DOHH2 (cell line): ENCODE measurements around the gene ATR.

Experiments
- H3F3A ChIP-seq: fragments of 200-600 bp; sonication (generic), shearing (Covaris generic); 2 replicates; pipeline ENCODE4 v1.6.0; 2016; ENCODE audit warnings: antibody characterized with exemption, mild to moderate bottlenecking; ENCODE audit not compliant: control insufficient read depth, insufficient read depth
- H3K27ac ChIP-seq: fragments of 200-600 bp; sonication (generic); 2 replicates; pipeline ENCODE4 v1.5.1; 2014; ENCODE audit warnings: low read depth, mild to moderate bottlenecking, low read length, moderate library complexity
- H3K27me3 ChIP-seq: fragments of 200-600 bp; sonication (generic); 2 replicates; pipeline ENCODE4 v1.6.1; 2014; ENCODE audit warnings: mild to moderate bottlenecking, low read length, mixed read lengths; ENCODE audit not compliant: control insufficient read depth
- H3K36me3 ChIP-seq: fragments of 200-600 bp; sonication (generic); 2 replicates; pipeline ENCODE4 v1.6.1; 2014; ENCODE audit warnings: mild to moderate bottlenecking, low read length, moderate library complexity, mixed read lengths; ENCODE audit not compliant: control insufficient read depth
- H3K4me1 ChIP-seq: fragments of 200-600 bp; sonication (generic); 2 replicates; pipeline ENCODE4 v1.6.1; 2014; ENCODE audit warnings: mild to moderate bottlenecking, low read length, mixed read lengths; ENCODE audit not compliant: control insufficient read depth
- H3K4me2 ChIP-seq: fragments of 200-600 bp; sonication (generic); 2 replicates; pipeline ENCODE4 v1.6.0; 2014; ENCODE audit warnings: mild to moderate bottlenecking, low read length, moderate library complexity
- H3K4me3 ChIP-seq: fragments of 200-600 bp; sonication (generic); 2 replicates; pipeline ENCODE4 v1.5.1; 2014; ENCODE audit warnings: mild to moderate bottlenecking, low read length, mixed read lengths
- H3K79me2 ChIP-seq: fragments of 200-600 bp; sonication (generic); 2 replicates; pipeline ENCODE4 v1.6.1; 2014; ENCODE audit warnings: mild to moderate bottlenecking, low read length, mixed read lengths; ENCODE audit not compliant: control insufficient read depth
- H3K9me2 ChIP-seq: fragments of 200-600 bp; sonication (generic); replicated peaks from 2 replicates; pipeline ENCODE4 v1.6.1; 2014; ENCODE audit warnings: mild to moderate bottlenecking, low read length, mixed read lengths; ENCODE audit not compliant: control insufficient read depth
- H3K9me3 ChIP-seq: fragments of 200-600 bp; sonication (generic); 2 replicates; pipeline ENCODE4 v1.6.1; 2014; ENCODE audit warnings: antibody characterized with exemption, low read length, mixed read lengths; ENCODE audit not compliant: control insufficient read depth, insufficient read depth
- H4K20me1 ChIP-seq: fragments of 200-600 bp; sonication (generic); 2 replicates; pipeline ENCODE4 v1.6.0; 2014; ENCODE audit warnings: low read depth, mild to moderate bottlenecking, antibody characterized with exemption, low read length, moderate library complexity; ENCODE audit not compliant: control insufficient read depth, insufficient read depth
- EZH2phosphoT487 ChIP-seq: fragments of 200-600 bp; sonication (generic); IDR thresholded peaks from 2 replicates; pipeline ENCODE4 v1.6.1; 2017; ENCODE audit warnings: borderline replicate concordance, mild to moderate bottlenecking, antibody characterized with exemption, low read length, moderate library complexity, mixed read lengths
- TF ChIP-seq, protein P1 (sequence below): fragments of 200-600 bp; sonication (generic); IDR thresholded peaks from one replicate; pipeline ENCODE4 v1.5.1; 2014; ENCODE audit warnings: antibody characterized with exemption, mild to moderate bottlenecking, low read depth, low read length; ENCODE audit not compliant: poor library complexity, severe bottlenecking

ATR gene

DNA sequence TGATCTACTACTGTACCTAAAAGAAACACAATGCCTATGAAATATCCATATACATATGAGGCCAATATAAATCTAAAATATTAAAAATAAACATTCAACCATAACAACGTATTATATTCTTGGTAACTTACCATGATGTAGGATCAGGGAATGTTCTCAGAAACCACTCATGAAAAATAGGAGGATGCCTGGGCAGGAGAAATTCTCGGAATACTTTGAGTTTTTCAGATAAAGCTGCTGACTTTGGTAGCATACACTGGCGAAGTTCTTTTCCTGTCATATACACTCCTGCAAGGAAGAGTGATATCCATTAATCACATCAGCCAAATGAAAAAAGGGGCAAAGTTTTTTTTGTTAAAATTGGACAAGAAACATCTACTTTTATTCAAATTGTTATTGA, 119.4 kb downstream of the ATR start:
- peaks cover 40% of the 10 kb centered on the region for H3K36me3 ChIP-seq
- no peaks in the 10 kb centered on the region for H3K9me2 ChIP-seq
- H3F3A ChIP-seq = no peaks in the 10 kb centered on the region
- H3K27me3 ChIP-seq = no peaks in the 10 kb centered on the region
- no peak overlapping the region for H3K27ac ChIP-seq
- H3K4me2 ChIP-seq = no peak overlapping the region
- H3K4me3 ChIP-seq = no peak overlapping the region
- TF ChIP-seq, protein P1, sequence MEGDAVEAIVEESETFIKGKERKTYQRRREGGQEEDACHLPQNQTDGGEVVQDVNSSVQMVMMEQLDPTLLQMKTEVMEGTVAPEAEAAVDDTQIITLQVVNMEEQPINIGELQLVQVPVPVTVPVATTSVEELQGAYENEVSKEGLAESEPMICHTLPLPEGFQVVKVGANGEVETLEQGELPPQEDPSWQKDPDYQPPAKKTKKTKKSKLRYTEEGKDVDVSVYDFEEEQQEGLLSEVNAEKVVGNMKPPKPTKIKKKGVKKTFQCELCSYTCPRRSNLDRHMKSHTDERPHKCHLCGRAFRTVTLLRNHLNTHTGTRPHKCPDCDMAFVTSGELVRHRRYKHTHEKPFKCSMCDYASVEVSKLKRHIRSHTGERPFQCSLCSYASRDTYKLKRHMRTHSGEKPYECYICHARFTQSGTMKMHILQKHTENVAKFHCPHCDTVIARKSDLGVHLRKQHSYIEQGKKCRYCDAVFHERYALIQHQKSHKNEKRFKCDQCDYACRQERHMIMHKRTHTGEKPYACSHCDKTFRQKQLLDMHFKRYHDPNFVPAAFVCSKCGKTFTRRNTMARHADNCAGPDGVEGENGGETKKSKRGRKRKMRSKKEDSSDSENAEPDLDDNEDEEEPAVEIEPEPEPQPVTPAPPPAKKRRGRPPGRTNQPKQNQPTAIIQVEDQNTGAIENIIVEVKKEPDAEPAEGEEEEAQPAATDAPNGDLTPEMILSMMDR = no peak
- no peak for TF ChIP-seq EZH2phosphoT487
- no peaks in the 10 kb centered on the region for H3K4me1 ChIP-seq
- no peaks in the 10 kb centered on the region for H4K20me1 ChIP-seq
- H3K9me3 ChIP-seq = no peaks in the 10 kb centered on the region
- H3K79me2 ChIP-seq = no peaks in the 10 kb centered on the region

DNA sequence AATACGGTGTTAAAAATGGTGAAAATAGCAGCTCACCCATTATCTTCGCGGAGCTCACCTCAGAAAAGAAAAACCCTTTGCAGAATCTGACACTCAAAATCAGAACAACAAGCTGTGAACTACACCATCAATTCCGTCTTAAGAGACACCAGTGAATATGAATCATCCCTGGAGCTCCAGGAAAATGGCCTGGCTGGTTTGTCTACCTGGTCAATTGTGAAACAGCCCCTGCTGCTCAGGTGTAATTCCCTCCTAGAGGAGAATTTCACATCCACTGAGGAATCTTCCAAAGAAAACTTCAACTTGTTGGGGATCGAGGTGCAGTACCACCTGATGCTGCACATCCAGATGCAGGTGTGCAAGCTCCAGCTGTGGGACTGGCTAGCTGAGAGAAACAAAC, 127.7 kb downstream of the ATR start:
- H3K27me3 ChIP-seq = no peaks in the 10 kb centered on the region
- H3F3A ChIP-seq = peaks cover 16% of the 10 kb centered on the region; the same call in 1 of the 2 replicates
- H3K36me3 ChIP-seq = peaks cover 26% of the 10 kb centered on the region
- H3K4me3 ChIP-seq = no peak overlapping the region
- H3K9me2 ChIP-seq = no peaks in the 10 kb centered on the region
- H3K79me2 ChIP-seq = peaks cover 22% of the 10 kb centered on the region
- peaks cover 18% of the 10 kb centered on the region for H3K4me1 ChIP-seq
- H3K27ac ChIP-seq = no peak overlapping the region
- H3K9me3 ChIP-seq = no peaks in the 10 kb centered on the region
- no peaks in the 10 kb centered on the region for H4K20me1 ChIP-seq
- TF ChIP-seq, protein P1 = no peak
- no peak for TF ChIP-seq EZH2phosphoT487
- no peak overlapping the region for H3K4me2 ChIP-seq

DNA sequence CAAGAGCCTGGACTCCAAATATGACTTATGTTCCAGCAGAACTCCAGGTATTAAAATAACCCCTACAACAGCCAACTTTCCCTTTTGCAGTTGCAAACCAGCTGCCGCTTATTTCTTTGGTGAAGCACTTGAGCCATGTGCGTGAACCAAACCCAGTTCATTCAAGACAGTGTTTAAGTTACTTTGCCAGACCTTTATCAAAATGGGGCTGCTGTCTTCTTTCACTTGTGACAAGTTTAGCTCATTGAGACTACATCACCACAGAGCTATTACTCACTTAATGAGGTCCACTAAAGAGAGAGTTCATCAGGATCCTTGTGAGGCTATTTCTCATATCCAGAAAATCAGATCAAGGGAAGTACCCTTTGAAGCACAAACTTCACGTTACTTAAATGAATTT, 128.3 kb downstream of the ATR start:
- Histone ChIP-seq H3K27ac (no peak overlapping the region), H3K27me3 (no peaks in the 10 kb centered on the region), H3K9me3 (no peaks in the 10 kb centered on the region), H3K9me2 (no peaks in the 10 kb centered on the region), H4K20me1 (no peaks in the 10 kb centered on the region), H3K4me2 (no peak overlapping the region), H3K79me2 (peaks cover 29% of the 10 kb centered on the region), H3K4me1 (peaks cover 25% of the 10 kb centered on the region), H3K36me3 (peaks cover 26% of the 10 kb centered on the region), H3F3A (peaks cover 16% of the 10 kb centered on the region; the same call in 1 of the 2 replicates), H3K4me3 (no peak overlapping the region)
- no peak for TF ChIP-seq EZH2phosphoT487

DNA sequence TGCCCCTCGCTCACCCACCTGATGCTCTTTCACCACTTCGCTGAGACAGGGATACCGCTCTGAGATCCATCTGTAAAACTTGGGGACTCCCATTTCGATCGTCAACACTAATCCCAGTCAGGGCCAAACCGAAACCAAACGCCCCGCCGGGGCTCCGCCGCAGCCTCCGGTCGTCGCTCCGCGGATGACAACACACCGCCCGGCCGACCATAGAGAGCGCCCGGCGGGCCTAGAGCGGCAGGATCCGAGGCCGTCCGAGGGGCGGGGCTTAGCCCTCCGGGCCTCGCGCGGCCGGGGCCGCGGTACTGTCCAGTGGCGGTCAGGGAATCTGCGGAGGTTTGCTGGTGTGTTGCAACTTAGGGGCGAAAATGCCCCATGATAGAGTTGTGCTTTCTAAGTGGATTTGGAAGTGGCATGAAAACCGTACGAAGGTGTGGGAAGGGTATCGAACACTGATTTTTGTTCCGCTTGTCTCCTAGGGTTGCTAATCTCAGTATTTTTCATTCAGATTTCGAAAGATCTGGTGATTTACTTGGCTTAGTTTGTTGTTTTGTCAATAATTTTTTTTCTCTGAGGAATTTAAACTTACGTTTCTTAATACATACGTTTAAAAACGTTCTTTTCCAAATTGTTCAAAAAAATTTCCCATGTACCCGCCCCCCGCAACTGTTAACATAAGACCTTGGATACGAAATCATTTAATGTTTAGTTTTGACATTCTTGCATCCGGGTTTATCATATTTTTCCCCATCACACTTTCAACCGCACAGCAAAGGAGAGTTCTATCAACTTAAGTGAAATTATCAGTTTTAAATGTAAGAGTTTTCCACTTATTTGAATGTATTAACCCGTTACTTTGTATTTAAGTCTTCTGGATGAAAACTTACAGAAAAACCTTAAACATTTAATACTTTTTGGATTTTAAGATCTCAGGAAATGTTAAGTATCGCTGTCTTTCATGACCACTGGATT, 130.4 kb downstream of the ATR start, which contains the start of gene XRN1:
XRN1 (minus strand) TSS at position 186 of the 972 bp plus-strand sequence; CDS start at position 93, 93 bp downstream.
- peak within 1 kb of the TSS; percentile 73 for H3K4me2 ChIP-seq
- H4K20me1 ChIP-seq = no peaks in the 10 kb centered on the region
- TF ChIP-seq EZH2phosphoT487 = no peak
- TF ChIP-seq, protein P1 = no peak
- peak within 1 kb of the TSS; percentile 50 for H3K27ac ChIP-seq
- H3K27me3 ChIP-seq = no peaks in the 10 kb centered on the region
- H3K9me2 ChIP-seq = no peaks in the 10 kb centered on the region
- peaks cover 25% of the 10 kb centered on the region for H3K4me1 ChIP-seq
- peaks cover 24% of the 10 kb centered on the region for H3K36me3 ChIP-seq
- peak within 1 kb of the TSS; percentile 79 for H3K4me3 ChIP-seq
- H3K9me3 ChIP-seq = no peaks in the 10 kb centered on the region
- peaks cover 16% of the 10 kb centered on the region; the same call in 1 of the 2 replicates for H3F3A ChIP-seq
- H3K79me2 ChIP-seq = peaks cover 49% of the 10 kb centered on the region
